H1 (cell line): ENCODE results near the gene CYP27B1. TPM values are rescaled to one million over a fixed set of nuclear protein-coding genes. Genes with fewer than 3 reads are reported as not detected.
A peak's percentile ranks its signal among the peaks of the same experiment; 100 is the strongest.

Source experiments
- CTCF ChIA-PET: fragments of 300-600 bp; sonication (Branson Sonifier 250); formaldehyde crosslinking; loops from one replicate; lab custom pipeline; 2021; ENCODE audit not compliant: partially characterized antibody; lab: Charles Lee
- POLR2A ChIA-PET: fragments of 300-600 bp; sonication (Branson Sonifier 250); formaldehyde crosslinking; loops from one replicate; lab custom pipeline; 2021; ENCODE audit warnings: inconsistent platforms; ENCODE audit not compliant: partially characterized antibody; lab: Charles Lee
- DNase-seq, 2 experiments: peaks; one replicate each; pipeline versions ENCODE4 v3.0.0 to v3.0.0-alpha.2; 2010 to 2022; ENCODE audit warnings: low spot score in 2 of 2, low read depth in 1 of 2, mixed read lengths in 1 of 2
- FAIRE-seq: peaks from 2 replicates; lab custom pipeline; 2011; peaks lifted over from hg19 to GRCh38; lab: Jason Lieb, UNC
- H2AFZ ChIP-seq: 2 replicates; pipeline ENCODE4 v1.8.1; 2012; ENCODE audit warnings: low read length, inconsistent platforms
- H2AK5ac ChIP-seq: 2 replicates; pipeline ENCODE4 v1.6.1; 2013; ENCODE audit warnings: low read depth, low read length
- H2BK120ac ChIP-seq: replicated peaks from 2 replicates; pipeline ENCODE3; 2013; ENCODE audit warnings: low read depth, low read length, inconsistent platforms
- H2BK12ac ChIP-seq: 2 replicates; pipeline ENCODE4 v1.6.1; 2013; ENCODE audit warnings: low read depth, low read length
- H2BK15ac ChIP-seq: 2 replicates; pipeline ENCODE4 v1.6.1; 2013; ENCODE audit warnings: low read length
- H2BK20ac ChIP-seq: 2 replicates; pipeline ENCODE4 v1.6.1; 2013; ENCODE audit warnings: low read length
- H2BK5ac ChIP-seq: 2 replicates; pipeline ENCODE4 v1.6.1; 2013; ENCODE audit warnings: low read depth, low read length
- H3K14ac ChIP-seq: 2 replicates; pipeline ENCODE4 v1.6.1; 2013; ENCODE audit warnings: inconsistent platforms; ENCODE audit not compliant: insufficient read length
- H3K18ac ChIP-seq: 2 replicates; pipeline ENCODE4 v1.6.1; 2013; ENCODE audit warnings: low read length; ENCODE audit errors: extremely low read depth
- H3K23ac ChIP-seq: 2 replicates; pipeline ENCODE4 v1.6.1; 2013; ENCODE audit warnings: inconsistent platforms; ENCODE audit not compliant: insufficient read length
- H3K23me2 ChIP-seq: 2 replicates; pipeline ENCODE4 v1.6.1; 2013; ENCODE audit warnings: low read depth, low read length
- H3K27ac ChIP-seq: 2 replicates; pipeline ENCODE4 v1.6.1; 2011; ENCODE audit warnings: low read depth, low read length, inconsistent platforms
- H3K27me3 ChIP-seq, 4 experiments: replicated peaks in 1 of 4; 1 replicate in 1 of 4; 2 replicates in 3 of 4; pipeline versions ENCODE4 v1.6.1 to v1.8.1; 2011 to 2013; ENCODE audit warnings: low read length in 3 of 4, mild to moderate bottlenecking in 3 of 4, inconsistent platforms in 2 of 4, mixed read lengths in 2 of 4, moderate library complexity in 1 of 4; ENCODE audit not compliant: control insufficient read depth in 3 of 4, insufficient read depth in 3 of 4; ENCODE audit errors: extremely low read depth in 1 of 4
- H3K36me3 ChIP-seq, 4 experiments: 2 replicates each; pipeline versions ENCODE4 v1.6.1 to v1.8.1; 2011 to 2013; ENCODE audit warnings: mild to moderate bottlenecking in 4 of 4, low read length in 3 of 4, moderate library complexity in 2 of 4, control low read depth in 1 of 4, inconsistent platforms in 1 of 4; ENCODE audit not compliant: insufficient read depth in 4 of 4, control insufficient read depth in 2 of 4
- H3K4ac ChIP-seq: replicated peaks from 2 replicates; pipeline ENCODE3; 2013; ENCODE audit warnings: low read length, low read depth, mixed read lengths, inconsistent platforms; ENCODE audit not compliant: insufficient read length
- H3K4me1 ChIP-seq, 4 experiments: replicated peaks in 1 of 4; 1 replicate in 1 of 4; 2 replicates in 3 of 4; pipeline versions ENCODE4 v1.6.1 to v1.8.1; 2011 to 2013; ENCODE audit warnings: low read length in 3 of 4, inconsistent platforms in 2 of 4, mixed read lengths in 1 of 4; ENCODE audit not compliant: insufficient read depth in 4 of 4, control insufficient read depth in 3 of 4
- H3K4me2 ChIP-seq, 2 experiments: 2 replicates each; pipeline versions ENCODE4 v1.6.1 to v1.8.1; 2011 to 2013; ENCODE audit warnings: low read depth in 2 of 2, low read length in 2 of 2, control low read depth in 1 of 2, inconsistent platforms in 1 of 2, mild to moderate bottlenecking in 1 of 2; ENCODE audit not compliant: insufficient read depth in 1 of 2
- H3K4me3 ChIP-seq, 4 experiments: fragments of 200-600, 300-600 bp in 1 of 4; sonication (generic), shearing (Covaris generic), sonication (Bioruptor Twin) in 1 of 4; 2 replicates each; pipeline versions ENCODE4 v1.5.1 to v1.8.1; 2011 to 2016; ENCODE audit warnings: low read length in 4 of 4, low read depth in 3 of 4, control low read depth in 2 of 4, inconsistent platforms in 2 of 4, mild to moderate bottlenecking in 2 of 4, mixed read lengths in 1 of 4, moderate library complexity in 1 of 4; ENCODE audit not compliant: insufficient read depth in 2 of 4; ENCODE audit errors: extremely low read depth in 1 of 4
- H3K56ac ChIP-seq: replicated peaks from 2 replicates; pipeline ENCODE3; 2013; ENCODE audit warnings: low read depth, mild to moderate bottlenecking, mixed read lengths, low read length, inconsistent platforms; ENCODE audit not compliant: insufficient read length
- H3K79me1 ChIP-seq: 2 replicates; pipeline ENCODE4 v1.6.1; 2013; ENCODE audit warnings: low read depth, low read length, control low read depth
- H3K79me2 ChIP-seq, 2 experiments: 2 replicates each; pipeline versions ENCODE4 v1.6.1 to v1.8.1; 2012 to 2013; ENCODE audit warnings: low read length in 2 of 2, mild to moderate bottlenecking in 2 of 2, inconsistent platforms in 1 of 2; ENCODE audit not compliant: insufficient read depth in 2 of 2, control insufficient read depth in 1 of 2
- H3K9ac ChIP-seq, 4 experiments: replicated peaks in 1 of 4; 1 replicate in 1 of 4; 2 replicates in 3 of 4; pipeline versions ENCODE4 v1.6.1 to v1.8.1; 2011 to 2013; ENCODE audit warnings: low read depth in 3 of 4, low read length in 3 of 4, control low read depth in 2 of 4, mild to moderate bottlenecking in 2 of 4, moderate library complexity in 2 of 4, inconsistent platforms in 1 of 4; ENCODE audit errors: extremely low read depth in 1 of 4
- H3K9me3 ChIP-seq, 2 experiments: 2 replicates each; pipeline versions ENCODE4 v1.6.1 to v1.8.1; 2012 to 2013; ENCODE audit warnings: mild to moderate bottlenecking in 2 of 2, moderate library complexity in 2 of 2, control low read depth in 1 of 2, inconsistent platforms in 1 of 2, low read depth in 1 of 2, low read length in 1 of 2, mixed read lengths in 1 of 2; ENCODE audit not compliant: insufficient read depth in 2 of 2
- H4K20me1 ChIP-seq, 2 experiments: replicated peaks in 1 of 2; 2 replicates each; pipeline versions ENCODE3 to v1.8.1; 2011 to 2013; ENCODE audit warnings: inconsistent platforms in 2 of 2, low read length in 2 of 2, mild to moderate bottlenecking in 1 of 2; ENCODE audit not compliant: insufficient read depth in 2 of 2, control insufficient read depth in 1 of 2
- H4K5ac ChIP-seq: 2 replicates; pipeline ENCODE4 v1.6.1; 2013; ENCODE audit warnings: low read length, low read depth, mixed read lengths, inconsistent platforms; ENCODE audit not compliant: insufficient read length
- H4K8ac ChIP-seq: 2 replicates; pipeline ENCODE4 v1.8.0; 2013; ENCODE audit warnings: mild to moderate bottlenecking, moderate library complexity, low read length, inconsistent platforms; ENCODE audit not compliant: insufficient read depth; ENCODE audit errors: extremely low read depth
- H4K91ac ChIP-seq: replicated peaks from 2 replicates; pipeline ENCODE3; 2013; ENCODE audit warnings: low read length, mixed read lengths, inconsistent platforms; ENCODE audit not compliant: insufficient read length
- BRCA1 ChIP-seq: IDR thresholded peaks from 2 replicates; pipeline ENCODE4 v1.6.1; 2012; ENCODE audit warnings: low read depth, low read length, improper control_type of control experiment
- CEBPB ChIP-seq: IDR thresholded peaks from 2 replicates; pipeline ENCODE4 v1.6.1; 2012; ENCODE audit warnings: low read depth, low read length
- EZH2 ChIP-seq: fragments of 200-600 bp; sonication (generic); IDR thresholded peaks from 2 replicates; pipeline ENCODE4 v1.7.1; 2012; ENCODE audit warnings: low read depth, mild to moderate bottlenecking, moderate library complexity, low read length, inconsistent platforms; ENCODE audit not compliant: severe bottlenecking
- FOSL1 ChIP-seq: IDR thresholded peaks from 2 replicates; pipeline ENCODE4 v1.6.1; 2011; ENCODE audit warnings: mild to moderate bottlenecking, low read depth, low read length, moderate library complexity; ENCODE audit not compliant: insufficient read depth
- HDAC2 ChIP-seq, 2 experiments: fragments of 300-600 bp in 1 of 2; sonication (generic) in 1 of 2; IDR thresholded peaks; 2 replicates each; pipeline ENCODE4 v1.6.1; 2011 to 2012; ENCODE audit warnings: low read depth in 2 of 2, low read length in 2 of 2, mild to moderate bottlenecking in 2 of 2, moderate library complexity in 2 of 2, borderline replicate concordance in 1 of 2, inconsistent platforms in 1 of 2
- MAFK ChIP-seq: IDR thresholded peaks from 2 replicates; pipeline ENCODE4 v1.6.1; 2012; ENCODE audit warnings: low read depth, mild to moderate bottlenecking, improper control_type of control experiment, low read length
- NANOG ChIP-seq: IDR thresholded peaks from 2 replicates; pipeline ENCODE4 v1.6.1; 2011; ENCODE audit warnings: low read length, low read depth, mild to moderate bottlenecking, inconsistent platforms; ENCODE audit not compliant: insufficient read depth, poor library complexity, severe bottlenecking
- PHF8 ChIP-seq: fragments of 200-600 bp; sonication (generic); conservative IDR thresholded peaks from 2 replicates; pipeline ENCODE4 v1.7.1; 2012; ENCODE audit warnings: low read depth, mild to moderate bottlenecking, inconsistent platforms, low read length, moderate library complexity
- POLR2A ChIP-seq, 2 experiments: IDR thresholded peaks; 1 replicate in 1 of 2; 2 replicates in 1 of 2; pipeline ENCODE4 v1.6.1; 2011; ENCODE audit warnings: low read depth in 2 of 2, low read length in 2 of 2, mild to moderate bottlenecking in 2 of 2; ENCODE audit errors: control extremely low read depth in 1 of 2
- POU5F1 ChIP-seq: IDR thresholded peaks from 2 replicates; pipeline ENCODE4 v1.6.1; 2011; ENCODE audit warnings: low read depth, mild to moderate bottlenecking, low read length, moderate library complexity
- TAF7 ChIP-seq: optimal IDR thresholded peaks from 2 replicates; pipeline ENCODE3; 2011; ENCODE audit warnings: low read depth, mild to moderate bottlenecking, inconsistent platforms, low read length, moderate library complexity, borderline replicate concordance
- TBP ChIP-seq: IDR thresholded peaks from 2 replicates; pipeline ENCODE4 v1.6.1; 2011; ENCODE audit warnings: low read depth, low read length, improper control_type of control experiment
- WGBS, 2 experiments: shearing (Covaris generic) in 1 of 2; methylation state at CpG; one replicate each; pipeline versions ENCODE4 v1.1.6 to v1.1.7; 2013 to 2015; ENCODE audit warnings: low lambda C conversion rate in 2 of 2, mixed read lengths in 2 of 2, inconsistent platforms in 1 of 2, low coverage in 1 of 2, missing lambda C conversion rate in 1 of 2; ENCODE audit not compliant: insufficient replicate concordance in 2 of 2, insufficient coverage in 1 of 2, insufficient read length in 1 of 2; ENCODE audit errors: extremely low coverage in 1 of 2, missing lambda C conversion rate in 1 of 2; 5-methylcytosine and 5-hydroxymethylcytosine counted together
- polyA plus RNA-seq, 7 experiments: library from polyadenylated mRNA; depleted of rRNA in 3 of 7; stranded (reverse) in 5 of 7; unstranded in 2 of 7; fragments of >200 nt in 5 of 7; fragments of 200-250 nt in 2 of 7; gene quantifications; 1 replicate in 5 of 7; 2 replicates in 1 of 7; 4 replicates in 1 of 7; pipeline versions ENCODE4 v1.2.1 to v1.2.3, GENCODE V29; 2011 to 2013; ENCODE audit warnings: missing spikeins in 2 of 7, mixed read lengths in 2 of 7
- total RNA-seq: library from RNA; stranded (reverse); fragmentation: NEBNext Ultra II Directional; extraction: Animal tissue kit (Norgen Biotek cat#: 25700); gene quantifications from 2 replicates; pipeline ENCODE4 v1.2.1, GENCODE V29; 2021
- TF ChIP-seq, protein P1 (sequence below): IDR thresholded peaks from 2 replicates; pipeline ENCODE4 v1.6.1; 2012; ENCODE audit warnings: inconsistent platforms

The CYP27B1 gene
- total and polyA plus RNA-seq, 2 of the 8 experiments (the other 6 are each of a cell fraction or from before 2014, with no cell fraction given) = 2.9 to 3.3 TPM

DNA sequence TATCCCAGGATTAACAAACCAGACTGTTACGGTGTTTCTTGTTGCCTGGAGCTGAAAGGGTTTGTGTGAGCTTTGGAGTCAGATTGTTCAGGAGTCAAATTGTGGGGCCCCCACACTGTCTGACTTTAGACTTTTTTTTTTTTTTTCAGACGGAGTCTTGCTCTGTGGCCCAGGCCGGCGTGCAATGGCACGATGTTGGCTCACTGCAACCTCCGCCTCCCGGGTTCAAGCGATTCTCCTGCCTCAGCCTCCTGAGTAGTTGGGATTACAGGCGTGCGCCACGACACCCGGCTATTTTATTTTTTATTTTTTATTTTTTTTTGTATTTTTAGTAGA is 16.6 kb upstream of the CYP27B1 start:
- H4K91ac ChIP-seq = no peak overlapping the region
- H3K4me1 ChIP-seq = no peaks in the 10 kb centered on the region
- no peaks in the 10 kb centered on the region for H3K9me3 ChIP-seq
- peak overlapping the region in 3 of 4 experiments; percentile 77 to 89 (median 88); a peak in 4 of 7 replicates for H3K9ac ChIP-seq
- H3K4me2 ChIP-seq = peak overlapping the region; percentile 67 to 80
- H2BK120ac ChIP-seq = no peak overlapping the region
- no peak overlapping the region for H3K18ac ChIP-seq
- H3K23me2 ChIP-seq = peaks cover 2% of the 10 kb centered on the region; the same call in 1 of the 2 replicates
- no peaks in the 10 kb centered on the region for H3K27me3 ChIP-seq
- H4K20me1 ChIP-seq = peaks cover 0 to 2% of the 10 kb centered on the region in 2 experiments
- no peak overlapping the region for H2BK20ac ChIP-seq
- H2AK5ac ChIP-seq = no peak overlapping the region
- H3K4me3 ChIP-seq = peak overlapping the region; percentile 76 to 99 (median 98)
- WGBS, 2 experiments = 93% methylated on average over 12 of the region's 12 CpGs; no CpG with 5 or more reads in 1 of the 2 experiments
- POLR2A ChIA-PET = interaction anchor here (0.9 to 2.8 kb wide), 14 partner anchors 11 to 115 kb away, joined by 3 to 22 read pairs (median 4); partner anchors contain the start of genes CTDSP2, CYP27B1, EEF1AKMT3 and METTL1
- no peak overlapping the region for H3K23ac ChIP-seq
- no peak overlapping the region for H4K8ac ChIP-seq
- peaks cover 0 to 16% of the 10 kb centered on the region in 2 experiments; a peak in 2 of 4 replicates for H3K79me2 ChIP-seq
- H2BK5ac ChIP-seq = no peak overlapping the region
- H2BK15ac ChIP-seq = no peak overlapping the region
- H2BK12ac ChIP-seq = no peak overlapping the region
- no peak overlapping the region for H3K14ac ChIP-seq
- H4K5ac ChIP-seq = no peak overlapping the region
- FAIRE-seq = no peak
- no peaks in the 10 kb centered on the region for H3K79me1 ChIP-seq
- CTCF ChIA-PET = interaction anchor here (0.6 to 4.6 kb wide), 30 partner anchors 8 to 1839 kb away, joined by 3 to 26 read pairs (median 4); partner anchors contain the start of genes CTDSP2, CYP27B1, EEF1AKMT3 and METTL1
- H3K56ac ChIP-seq = no peak overlapping the region
- peaks cover 4 to 26% (median 15%) of the 10 kb centered on the region in 4 experiments; a peak in 7 of 8 replicates for H3K36me3 ChIP-seq
- no peak overlapping the region for H2AFZ ChIP-seq
- DNase-seq = no peak
- no peak overlapping the region for H3K4ac ChIP-seq
- H3K27ac ChIP-seq = no peak overlapping the region
- TF ChIP-seq CEBPB (no peak), TBP (no peak), TAF7 (no peak), NANOG (no peak), PHF8 (no peak), EZH2 (no peak), FOSL1 (no peak), POU5F1 (no peak), POLR2A (IDR thresholded peaks at IDR 0.05; ENCODE audit: control extremely low read depth in 1 of 2, low read depth in 2 of 2, low read length in 2 of 2) (no peak), HDAC2 (IDR thresholded peaks at IDR 0.05; ENCODE audit: borderline replicate concordance in 1 of 2, low read depth in 2 of 2, low read length in 2 of 2) (no peak), MAFK (no peak), BRCA1 (no peak)
- TF ChIP-seq, protein P1, sequence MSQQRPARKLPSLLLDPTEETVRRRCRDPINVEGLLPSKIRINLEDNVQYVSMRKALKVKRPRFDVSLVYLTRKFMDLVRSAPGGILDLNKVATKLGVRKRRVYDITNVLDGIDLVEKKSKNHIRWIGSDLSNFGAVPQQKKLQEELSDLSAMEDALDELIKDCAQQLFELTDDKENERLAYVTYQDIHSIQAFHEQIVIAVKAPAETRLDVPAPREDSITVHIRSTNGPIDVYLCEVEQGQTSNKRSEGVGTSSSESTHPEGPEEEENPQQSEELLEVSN = no peak
